Measurements from ENCODE around the gene RBM19.
"Not testable (repeated sequence)": the region's sequence is repeated elsewhere in the genome, so short reads cannot be mapped to it uniquely, and the experiment has no call there.

RBM19 gene

DNA sequence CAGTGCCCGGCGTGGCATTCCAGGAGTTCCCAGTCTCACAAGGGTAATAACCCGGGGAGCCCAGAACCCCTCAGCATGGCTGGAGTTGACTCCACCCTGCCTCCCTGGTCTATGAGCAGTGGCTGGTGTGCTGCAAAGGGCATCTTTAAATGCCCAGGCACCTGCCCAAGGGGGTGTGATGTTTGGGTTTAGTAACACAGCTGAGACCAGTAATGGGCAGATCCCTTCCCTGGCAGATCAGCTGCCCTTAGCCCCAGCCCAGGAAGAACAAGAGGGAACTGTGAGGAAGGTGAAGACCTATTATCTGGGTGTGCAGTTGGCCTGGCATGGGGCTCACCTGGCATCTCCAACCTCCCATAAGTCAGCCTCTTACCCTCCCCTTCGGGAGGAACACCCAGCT is 35.9 kb downstream of the RBM19 start:
- no peak for DNase-seq

DNA sequence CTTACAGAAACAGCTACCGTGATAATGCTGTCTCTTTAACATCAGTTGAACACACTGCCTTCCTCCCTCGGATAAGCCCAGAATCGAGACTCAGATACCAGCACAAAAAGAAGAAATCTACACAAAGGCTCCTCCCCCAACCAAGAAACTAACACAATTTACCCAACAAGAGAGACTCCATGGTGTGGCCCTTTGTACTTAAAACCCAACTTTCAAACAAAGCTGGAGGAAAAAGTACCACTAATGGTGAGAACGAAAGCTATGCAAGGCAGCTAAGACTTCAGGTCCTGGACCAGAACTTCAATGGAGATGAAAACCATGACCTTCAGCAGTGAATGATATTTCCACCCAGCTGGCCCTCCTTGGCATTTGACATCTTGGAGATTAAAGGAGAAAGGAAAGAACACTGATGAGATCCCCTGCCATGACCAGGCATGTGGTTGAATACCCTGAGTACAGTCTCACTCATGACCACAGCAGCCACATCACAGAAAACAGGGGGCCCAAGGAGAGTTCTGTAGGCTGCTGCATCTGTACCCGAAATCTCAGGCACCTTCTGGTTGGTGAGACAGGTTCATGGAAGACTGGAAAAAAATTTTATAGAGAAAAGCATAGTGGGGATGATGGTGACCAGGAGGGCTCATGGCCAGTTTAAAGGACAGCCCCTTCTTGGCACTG is 36.7 kb downstream of the RBM19 start:
- DNase-seq: no peak

DNA sequence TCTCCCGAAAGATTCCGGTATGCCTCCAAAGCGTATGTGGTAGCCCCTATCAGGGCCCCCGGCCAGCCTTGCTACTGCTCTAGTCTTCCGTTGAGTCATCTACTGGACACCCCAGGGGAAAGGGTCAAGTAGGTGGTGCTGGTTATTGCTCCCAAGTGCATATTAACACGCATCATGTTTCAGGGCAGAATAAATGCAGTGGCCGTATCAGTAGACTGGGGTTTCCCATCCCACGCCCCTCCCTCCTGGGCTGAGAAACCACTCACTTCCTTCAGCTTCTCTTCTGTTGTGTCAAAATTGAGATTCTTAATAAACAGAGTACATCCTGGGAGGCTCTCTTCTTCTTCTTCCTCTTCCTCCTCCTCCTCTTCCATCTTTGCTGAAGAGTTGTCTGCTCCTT is 39.3 kb downstream of the RBM19 start:
- no peak for DNase-seq

DNA sequence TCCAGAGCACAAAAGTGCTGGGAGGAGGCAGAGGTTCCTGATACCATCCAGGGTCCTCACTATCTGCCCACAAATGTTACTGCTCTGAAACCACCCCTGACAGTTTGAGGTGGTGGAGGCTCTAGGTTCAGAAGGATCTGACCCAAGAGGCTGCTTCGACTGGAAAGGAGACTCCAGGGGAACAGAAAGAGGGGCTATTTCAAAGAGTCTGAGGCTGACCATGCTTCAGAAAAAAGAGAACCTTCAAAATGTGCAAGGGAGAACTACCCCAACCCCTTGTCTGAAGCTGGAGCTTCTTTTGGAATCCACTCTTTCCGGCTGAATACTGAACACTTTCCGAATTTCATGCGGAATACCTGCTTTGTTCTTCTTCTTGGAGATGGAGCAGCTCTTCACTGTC is 41.8 kb downstream of the RBM19 start:
- DNase-seq: no peak

DNA sequence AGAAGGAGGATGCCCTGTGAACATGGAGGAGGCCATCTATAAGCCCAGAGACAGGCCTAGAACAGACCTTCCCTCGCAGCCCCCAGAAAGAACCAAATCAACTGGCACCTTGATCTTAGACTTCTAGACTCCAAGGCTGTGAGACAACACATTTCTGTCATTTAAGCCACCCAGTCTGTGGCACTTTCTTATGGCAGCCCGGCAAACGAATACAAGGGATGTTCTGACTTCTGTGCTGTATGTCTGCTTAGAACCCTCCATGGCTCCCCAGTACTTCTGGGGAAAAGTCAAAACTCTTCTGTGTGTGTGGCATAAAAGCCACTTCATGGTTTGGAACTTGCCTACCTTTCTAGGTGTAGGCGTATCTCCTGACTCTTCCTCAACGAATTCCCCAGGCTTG is 42.9 kb downstream of the RBM19 start:
- no peak for DNase-seq

DNA sequence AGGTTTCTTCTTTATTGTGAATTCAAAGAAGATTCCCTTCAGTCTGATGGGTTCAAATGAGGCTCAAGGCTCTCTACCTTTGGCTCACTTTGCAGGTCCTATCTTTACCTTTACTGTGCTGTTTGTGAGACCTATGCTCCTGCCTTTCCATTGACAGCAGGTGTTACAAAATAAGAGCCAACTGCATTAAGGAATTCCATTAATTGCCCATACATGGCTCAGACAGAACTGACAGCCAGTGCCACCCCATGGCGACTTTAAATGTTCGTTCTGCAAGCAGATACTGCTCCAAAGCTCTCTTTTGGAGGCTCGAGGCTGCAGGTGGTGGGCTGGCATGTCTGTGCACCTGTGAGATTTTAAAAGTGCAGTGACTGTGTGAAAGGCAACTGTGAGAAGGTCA is 44.7 kb downstream of the RBM19 start:
- no peak for DNase-seq

DNA sequence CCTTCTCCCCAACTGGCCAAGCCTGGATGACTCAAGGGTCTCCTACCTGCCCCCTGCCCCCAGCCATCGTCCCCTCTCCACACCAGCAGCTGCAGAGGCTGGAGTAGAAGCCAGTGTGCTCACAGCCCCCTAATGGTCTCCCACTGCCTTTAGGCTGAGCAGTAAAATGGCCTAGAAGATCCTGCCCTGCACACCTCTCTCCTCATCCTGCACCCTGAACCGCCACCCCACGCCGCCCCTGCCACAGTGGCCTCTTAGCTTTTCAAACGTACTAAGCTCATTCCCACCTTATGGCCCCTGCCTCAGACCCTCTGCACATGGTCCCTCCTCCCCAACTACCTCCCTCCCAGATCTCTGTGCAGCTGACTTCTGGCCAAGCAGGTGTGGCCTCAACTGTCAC is 46.3 kb downstream of the RBM19 start:
- DNase-seq: no peak

DNA sequence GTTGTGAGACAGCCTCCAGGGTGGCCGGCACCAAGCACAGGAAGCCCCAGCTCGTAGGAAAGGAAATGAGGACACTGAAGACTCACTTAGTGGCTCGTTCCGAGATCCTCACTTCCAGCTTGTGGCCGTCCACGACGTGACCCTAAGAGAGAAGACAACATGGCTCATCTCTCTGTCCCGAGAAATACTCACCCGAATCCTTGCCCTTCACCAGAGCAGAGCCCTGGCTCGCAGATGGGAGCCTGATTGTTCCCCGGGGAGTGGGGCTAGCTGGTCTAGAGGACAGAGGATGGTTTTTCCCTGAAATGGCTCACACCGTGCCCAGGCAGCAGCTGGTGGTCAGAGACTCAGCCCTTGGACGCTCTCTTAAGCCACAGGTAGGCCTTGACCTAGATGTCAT is 47.8 kb downstream of the RBM19 start:
- DNase-seq: no peak

DNA sequence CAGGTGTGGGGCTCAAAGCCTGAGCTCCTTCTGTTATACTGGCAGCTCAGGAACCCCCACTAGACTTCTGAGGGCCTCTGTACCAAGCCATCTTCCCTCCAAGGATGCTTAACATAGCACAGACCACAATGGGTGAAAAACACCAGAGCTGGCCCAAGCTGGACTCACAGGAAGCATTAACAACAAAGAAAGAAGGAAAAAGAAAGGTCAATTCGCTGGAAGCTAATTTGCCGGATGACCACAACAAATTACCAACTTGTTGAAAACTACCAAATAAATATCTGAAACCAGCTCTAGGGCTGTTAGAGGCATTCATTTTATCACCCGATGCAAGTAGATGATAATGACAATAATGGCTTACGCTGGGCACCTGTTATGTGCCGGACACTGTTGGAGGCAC is 48.7 kb downstream of the RBM19 start:
- DNase-seq: no peak

DNA sequence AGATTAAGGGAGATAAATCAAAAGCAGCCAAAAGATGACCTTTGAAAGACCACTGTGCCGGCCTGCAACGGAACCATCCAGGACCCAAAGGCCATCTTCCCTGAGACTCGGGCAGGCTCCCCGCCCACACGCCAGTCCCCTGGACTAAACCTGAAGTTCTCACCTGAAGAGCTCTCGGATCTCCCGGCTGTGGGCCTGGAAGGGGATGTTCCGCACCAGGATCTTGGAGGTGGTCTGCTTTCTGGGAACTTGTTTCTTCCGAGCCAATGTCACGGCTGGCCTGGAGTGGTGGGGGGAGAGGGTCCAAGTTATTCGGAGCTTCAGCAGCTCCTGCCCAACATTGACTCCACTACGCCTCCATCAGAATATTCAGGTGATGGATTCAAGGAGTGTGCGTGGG is 51.3 kb downstream of the RBM19 start:
- DNase-seq: no peak

DNA sequence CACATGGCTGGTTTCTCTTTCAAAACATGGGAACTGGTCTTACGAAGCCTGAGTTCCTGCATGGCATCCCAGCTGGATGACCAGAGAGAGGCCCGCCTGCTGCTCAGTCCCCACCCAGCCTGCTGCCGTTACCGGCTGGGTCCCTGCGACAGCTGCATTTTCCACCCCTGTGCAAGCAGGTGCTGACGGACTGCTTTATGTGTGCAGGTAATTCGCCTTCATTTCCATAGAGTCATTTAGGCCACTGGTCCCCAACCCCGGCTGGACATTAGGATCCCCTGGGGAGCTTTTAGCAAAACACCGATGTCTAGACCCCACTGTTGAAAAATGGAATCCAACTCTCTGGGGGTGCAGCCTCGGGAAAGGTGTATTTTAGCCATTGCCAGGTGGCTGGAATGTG is 51.9 kb downstream of the RBM19 start:
- DNase-seq: no peak

DNA sequence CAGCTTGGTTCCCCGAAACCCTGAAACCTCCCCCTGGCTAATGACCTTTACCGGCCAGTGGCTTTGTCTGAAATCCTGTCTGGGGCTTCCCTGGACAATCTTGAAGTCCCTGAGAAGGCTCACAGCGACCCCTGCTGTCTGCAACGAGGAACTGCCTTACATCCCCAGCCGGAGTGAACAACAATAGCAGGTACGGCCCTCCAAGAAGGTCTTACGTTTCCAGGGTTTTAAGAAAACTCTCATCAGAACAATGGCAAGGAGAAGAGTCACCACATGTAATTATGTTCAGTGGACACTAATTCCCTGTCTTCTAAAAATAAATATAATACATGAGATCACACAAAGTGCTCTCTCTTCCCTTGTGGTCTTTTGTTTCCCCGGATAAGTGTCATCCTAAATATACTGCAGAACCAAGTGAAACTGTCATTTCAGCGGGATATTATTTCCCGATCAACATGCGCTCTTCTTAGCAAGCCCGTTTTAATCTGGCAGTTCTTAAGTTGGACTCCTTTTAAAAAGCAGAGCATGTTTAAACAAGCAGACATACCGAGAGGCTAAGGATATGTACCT is 53.3 kb downstream of the RBM19 start:
- peak; percentile 33 for DNase-seq

DNA sequence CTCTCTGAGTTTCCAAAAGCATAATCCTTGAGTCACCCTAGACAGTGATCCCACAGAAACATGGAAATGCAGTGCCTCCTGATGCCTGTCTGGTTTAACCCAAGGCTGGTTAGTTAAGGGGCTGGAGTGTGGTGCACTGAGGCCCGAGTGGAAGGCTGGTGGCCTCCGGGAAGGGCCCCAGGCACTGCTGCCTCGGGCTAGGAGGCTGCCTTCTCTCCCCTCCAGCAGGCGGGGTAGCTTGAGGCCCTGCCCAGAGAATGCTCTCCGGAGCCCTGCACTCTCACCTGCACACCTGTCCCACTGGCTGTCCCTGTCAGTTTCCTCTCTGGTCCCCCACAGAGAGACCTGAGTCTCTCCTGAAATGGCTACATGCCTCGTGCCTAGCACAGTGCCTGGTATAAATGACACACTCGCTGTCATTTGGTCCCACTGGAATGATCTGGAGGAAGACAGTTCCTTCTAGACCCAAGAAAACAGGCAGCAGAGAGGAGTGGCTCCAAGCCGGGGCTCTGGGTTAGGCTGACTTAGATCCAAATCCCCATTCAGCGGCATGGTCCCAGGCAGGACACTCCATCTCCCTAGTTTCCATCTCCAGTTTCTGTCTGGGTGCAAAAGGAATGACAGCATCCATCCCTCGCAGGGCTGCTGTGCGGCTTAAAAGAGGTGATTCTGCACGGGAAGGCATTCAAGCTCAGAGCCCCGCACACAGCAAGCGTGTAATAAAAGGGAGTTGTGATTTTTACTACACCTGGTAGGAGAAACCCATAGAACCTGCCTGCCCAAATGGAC is 54.0 kb downstream of the RBM19 start:
- no peak for DNase-seq

DNA sequence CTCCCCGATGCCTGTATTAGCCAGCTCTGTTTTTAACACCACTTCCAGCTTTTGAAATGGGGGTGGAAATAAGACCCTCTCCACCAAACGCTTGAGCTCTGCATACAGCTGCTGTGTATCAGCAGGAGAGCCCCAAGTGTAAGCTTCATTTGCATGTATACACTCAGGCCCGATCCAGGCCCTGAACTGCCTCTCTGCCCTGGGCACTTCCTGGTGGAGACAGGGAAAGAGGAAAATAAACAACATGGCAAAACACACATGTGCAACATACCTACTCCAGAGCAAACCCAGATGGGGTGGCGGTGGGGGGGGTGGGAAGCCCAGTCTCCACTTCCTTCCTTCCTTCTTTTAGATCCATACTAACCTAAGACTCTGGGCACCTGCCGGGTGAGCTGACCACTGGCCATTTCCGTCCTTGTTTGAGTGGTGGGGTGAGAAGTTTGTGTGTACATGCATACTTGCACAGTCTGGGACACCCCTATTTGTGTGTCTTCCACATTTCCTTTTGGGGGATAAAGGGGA is 55.3 kb downstream of the RBM19 start:
- DNase-seq: no peak

DNA sequence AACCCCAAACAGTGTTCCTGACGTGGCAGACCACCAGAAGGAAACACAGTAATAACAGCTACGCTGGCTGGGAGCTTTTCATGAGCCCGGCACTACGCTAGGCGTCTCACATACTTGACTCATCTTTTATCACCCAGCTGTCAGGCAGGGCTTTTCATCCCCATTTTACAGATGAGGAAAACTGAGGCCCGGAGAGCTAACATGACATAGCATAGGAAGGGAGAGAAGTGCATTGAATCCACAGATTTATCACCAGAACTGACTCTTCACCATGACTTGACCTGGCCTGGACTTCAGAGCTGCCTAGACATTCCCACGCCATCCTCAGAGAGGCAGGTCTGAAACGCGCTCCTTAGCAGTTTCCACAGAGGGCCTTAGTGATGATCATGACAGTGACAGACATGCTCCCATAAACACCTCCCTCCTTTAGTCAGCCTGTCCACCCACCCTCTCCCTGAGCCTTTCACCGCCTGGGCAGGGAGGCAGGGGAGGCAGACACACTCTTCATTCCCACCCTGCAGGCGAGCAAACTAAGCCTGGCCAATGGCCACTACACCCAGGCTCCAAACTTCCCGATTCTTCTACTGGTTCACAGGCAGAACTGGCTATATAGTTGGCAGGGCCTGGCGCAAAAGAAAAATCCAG is 56.2 kb downstream of the RBM19 start:
- no peak for DNase-seq

DNA sequence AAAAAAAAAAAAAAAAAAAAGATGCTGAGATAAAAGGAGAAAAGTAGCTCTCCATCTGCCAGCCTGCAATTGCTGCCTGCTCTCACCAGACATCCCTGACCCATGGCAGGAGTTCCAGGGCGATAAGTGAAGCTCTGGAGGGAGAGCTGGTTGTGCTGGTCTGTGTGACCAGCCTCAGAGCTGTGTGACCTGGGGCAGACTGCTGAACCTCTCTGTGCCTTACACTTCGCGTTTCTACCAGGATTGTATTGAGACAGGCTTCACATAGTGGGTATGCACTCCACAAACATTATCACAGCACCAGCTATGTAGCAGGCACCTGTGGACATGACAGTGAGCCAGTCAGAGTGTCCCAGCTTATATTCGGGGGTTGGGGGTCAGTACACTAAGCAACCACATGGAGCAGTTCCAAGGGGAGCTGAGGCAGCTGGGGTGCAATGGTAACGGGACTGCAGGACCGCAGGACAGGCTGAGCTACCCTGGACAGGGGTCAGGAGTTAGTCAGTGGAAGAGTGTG is 57.5 kb downstream of the RBM19 start:
- DNase-seq: no peak

DNA sequence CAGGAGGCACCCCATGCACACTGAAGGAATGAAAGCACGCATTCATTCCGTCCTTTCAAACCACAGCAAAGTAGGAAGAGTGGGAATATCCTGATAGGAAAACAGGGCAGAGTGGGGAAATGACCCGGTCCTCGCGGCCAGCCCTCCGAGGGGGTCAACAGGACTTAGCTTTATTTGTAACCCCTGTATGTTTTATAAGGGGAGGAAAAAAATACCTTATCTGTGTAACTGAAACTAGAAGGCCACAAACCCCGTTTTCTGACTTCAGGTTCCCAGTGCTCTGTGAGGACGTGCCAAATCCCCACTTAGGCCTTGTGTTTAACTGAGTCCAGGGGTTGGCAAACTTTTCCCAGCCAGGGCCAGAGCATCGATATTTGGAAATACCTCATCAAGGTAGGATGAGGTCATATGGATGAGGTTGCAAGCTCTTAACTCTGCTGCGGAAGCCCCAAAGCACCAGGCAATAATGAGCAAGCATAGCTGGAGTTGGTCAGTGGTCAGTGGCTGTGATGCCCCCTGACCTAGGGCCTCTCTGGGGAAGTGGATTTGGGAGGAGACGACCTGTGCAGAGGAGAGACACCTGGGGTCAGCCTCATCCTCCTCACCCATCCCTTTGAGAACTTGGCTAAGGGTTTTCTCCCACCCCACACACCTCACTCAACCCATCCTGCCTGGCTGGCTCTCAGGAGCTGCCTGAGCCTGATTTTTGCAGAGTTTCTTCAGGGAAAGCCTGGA is 58.5 kb downstream of the RBM19 start:
- DNase-seq: no peak

DNA sequence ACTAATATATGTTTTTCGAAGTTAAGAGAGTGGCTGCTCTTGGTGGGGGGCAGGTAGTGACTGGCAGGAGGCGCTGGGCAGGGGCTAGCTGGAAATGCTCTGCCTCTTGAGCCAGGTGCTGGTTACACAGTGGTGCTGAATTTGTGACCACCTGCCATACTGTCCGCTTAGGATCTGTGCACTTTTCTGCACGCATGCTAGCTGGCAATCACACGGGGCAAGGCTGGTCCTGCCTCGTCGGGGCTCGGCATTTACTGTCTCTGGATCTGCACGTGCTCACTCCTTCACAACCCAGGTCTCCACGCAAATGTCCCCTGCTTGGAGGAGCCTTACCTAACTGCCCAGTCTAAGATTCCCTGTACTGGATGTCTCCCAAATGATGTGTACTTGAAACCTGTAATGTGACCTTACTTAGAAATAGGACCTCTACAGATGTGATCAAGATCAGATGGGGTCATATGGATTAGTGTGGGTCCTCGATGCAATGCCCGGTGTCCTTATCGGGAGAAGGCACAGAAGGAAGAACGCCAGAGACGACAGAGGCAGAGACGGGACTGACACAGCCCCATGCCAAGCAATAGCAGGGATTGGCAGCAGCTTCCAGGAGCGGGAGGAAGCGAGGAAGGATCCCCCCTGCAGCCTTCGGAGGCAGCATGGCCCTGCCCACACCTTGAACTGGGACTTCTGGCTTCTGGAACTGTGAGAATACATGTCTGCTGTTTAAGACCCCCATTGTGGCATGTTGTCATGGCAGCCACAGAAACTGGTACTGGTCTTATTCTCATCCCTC is 59.5 kb downstream of the RBM19 start:
- DNase-seq: no peak

DNA sequence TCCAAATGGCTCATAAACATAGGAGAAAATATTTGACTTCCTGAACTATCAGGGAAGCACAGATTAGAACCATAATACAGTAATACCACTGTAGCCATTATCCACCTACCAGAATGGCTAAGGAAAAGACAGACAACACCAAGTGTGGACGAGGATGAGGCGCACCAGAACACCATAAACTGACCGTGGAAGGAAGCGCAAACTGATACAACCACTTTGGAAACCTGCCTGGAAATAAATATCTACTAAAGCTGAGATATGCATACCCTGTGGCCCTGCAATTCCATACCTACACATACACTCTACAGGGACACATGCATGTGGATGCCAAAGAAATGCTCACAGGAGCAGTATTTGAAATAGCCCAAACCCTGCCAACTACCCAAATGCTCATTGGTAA is 60.3 kb downstream of the RBM19 start:
- DNase-seq: no peak

DNA sequence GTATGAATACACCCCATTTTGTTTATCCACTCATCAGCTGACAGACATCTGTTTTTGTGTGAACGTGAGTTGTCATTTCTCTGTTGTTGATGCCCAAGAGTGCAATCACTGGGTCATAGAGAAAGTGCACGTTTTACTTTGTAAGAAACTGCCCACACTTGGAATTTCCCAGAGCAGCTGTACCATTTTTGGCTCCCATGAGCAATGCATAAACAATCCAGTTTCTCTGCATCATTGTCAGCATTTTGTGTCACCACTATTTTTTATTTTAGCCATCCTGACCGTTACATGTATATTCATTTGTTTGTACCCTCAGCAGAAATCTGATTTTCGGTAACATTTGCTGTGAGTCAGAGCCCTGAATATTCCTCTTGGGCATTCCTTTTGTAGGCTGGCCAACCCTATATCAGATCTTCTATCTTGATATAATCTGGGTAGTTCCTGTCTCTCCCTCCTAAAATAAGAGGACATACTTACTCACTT is 62.7 kb downstream of the RBM19 start:
- no peak for DNase-seq

DNA sequence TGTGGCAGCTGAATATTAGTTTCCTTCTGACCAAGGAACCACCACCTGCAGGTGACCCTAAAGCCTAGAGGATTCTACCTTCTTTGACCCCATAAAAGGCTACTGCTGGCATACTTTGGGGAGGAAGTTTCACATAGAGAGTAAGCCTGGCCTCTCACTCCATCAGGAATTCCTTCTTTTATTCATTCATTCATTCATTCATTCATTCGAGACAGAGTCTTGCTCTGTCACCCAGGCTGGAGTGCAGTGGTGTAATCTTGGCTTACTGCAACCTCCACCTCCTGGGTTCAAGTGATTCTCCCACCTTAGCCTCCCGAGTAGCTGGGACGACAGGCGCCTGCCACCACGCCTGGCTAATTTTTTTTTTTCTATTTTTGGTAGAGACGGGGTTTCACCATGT is 64.8 kb downstream of the RBM19 start:
- DNase-seq: not testable (repeated sequence)

DNA sequence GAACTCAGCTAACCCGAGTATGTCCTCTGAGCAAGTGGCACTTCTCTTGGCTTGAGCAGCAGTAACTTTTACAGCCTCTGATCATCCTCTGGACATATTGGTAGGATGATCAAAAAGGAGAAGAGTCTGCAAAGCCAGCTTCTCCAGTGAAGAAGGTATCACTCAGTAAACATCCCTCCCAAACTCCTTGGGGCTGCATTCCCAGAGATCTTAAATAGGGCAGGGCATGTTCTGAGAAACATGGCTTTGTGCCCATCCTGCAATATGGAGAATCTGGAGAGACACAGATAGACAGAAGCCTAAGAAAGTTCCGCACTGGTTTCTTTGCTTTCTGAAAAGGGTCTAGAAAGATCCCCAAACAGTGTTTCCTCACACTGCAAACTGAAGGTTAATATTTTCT is 65.4 kb downstream of the RBM19 start:
- DNase-seq: no peak
